SK-N-MC (cell line): ENCODE measurements around the gene TCEAL3.

ENCODE experiments used
- DNase-seq: peaks from one replicate; pipeline ENCODE4 v3.0.0-alpha.2; 2011; ENCODE audit warnings: low read depth, low spot score
- H3K27ac ChIP-seq: fragments of 200-600 bp; sonication (generic); 2 replicates; pipeline ENCODE4 v1.5.1; 2016; ENCODE audit warnings: mixed run types
- H3K36me3 ChIP-seq: fragments of 200-600 bp; sonication (generic); 2 replicates; pipeline ENCODE4 v1.6.1; 2017; ENCODE audit warnings: antibody characterized with exemption, low read length, mixed read lengths; ENCODE audit not compliant: insufficient read depth
- H3K4me3 ChIP-seq: fragments of 200-600 bp; sonication (generic); 2 replicates; pipeline ENCODE4 v1.5.1; 2016
- H3K9ac ChIP-seq: fragments of 200-600 bp; sonication (generic); 2 replicates; pipeline ENCODE4 v1.8.0; 2017; ENCODE audit warnings: mixed run types, mixed read lengths; ENCODE audit not compliant: insufficient read length
- H3K9me3 ChIP-seq: fragments of 200-600 bp; sonication (generic); 2 replicates; pipeline ENCODE4 v1.6.1; 2017; ENCODE audit warnings: low read depth, mild to moderate bottlenecking, antibody characterized with exemption, low read length, moderate library complexity, mixed read lengths
- EZH2 ChIP-seq: fragments of 200-600 bp; sonication (generic); IDR thresholded peaks from one replicate; pipeline ENCODE4 v1.6.1; 2017; ENCODE audit warnings: antibody characterized with exemption
- FOXP2 ChIP-seq: optimal IDR thresholded peaks from 2 replicates; pipeline ENCODE3; 2011; ENCODE audit warnings: mild to moderate bottlenecking, moderate library complexity; ENCODE audit not compliant: insufficient read depth; ENCODE audit errors: extremely low read length, control extremely low read depth
- POLR2AphosphoS5 ChIP-seq: IDR thresholded peaks from 2 replicates; pipeline ENCODE4 v1.6.1; 2012; ENCODE audit warnings: mild to moderate bottlenecking, low read depth, low read length, borderline replicate concordance

TCEAL3 gene

GRCh38 chrX:103614999-103615398, 7.2 kb downstream of the TCEAL3 start:
- Histone ChIP-seq H3K27ac (no peak overlapping the region), H3K9me3 (no peaks in the 10 kb centered on the region), H3K4me3 (no peak overlapping the region), H3K9ac (no peak overlapping the region), H3K36me3 (no peaks in the 10 kb centered on the region)
- no peak for DNase-seq
- no peak for TF ChIP-seq POLR2AphosphoS5
- TF ChIP-seq EZH2 = no peak
- TF ChIP-seq FOXP2 = no peak

- no peak overlapping the region for H3K9ac ChIP-seq
- H3K27ac ChIP-seq = no peak overlapping the region
- H3K9me3 ChIP-seq = no peaks in the 10 kb centered on the region
- TF ChIP-seq FOXP2 (no peak), EZH2 (no peak), POLR2AphosphoS5 (no peak)
- H3K4me3 ChIP-seq = no peak overlapping the region
- no peaks in the 10 kb centered on the region for H3K36me3 ChIP-seq
- no peak for DNase-seq
These were observed 8.1 kb downstream of the TCEAL3 start for GRCh38 chrX:103615781-103616371.

GRCh38 chrX:103616676-103617186, 9.0 kb downstream of the TCEAL3 start:
- DNase-seq = no peak
- Histone ChIP-seq H3K27ac (no peak overlapping the region), H3K9ac (no peak overlapping the region), H3K36me3 (peaks cover 3% of the 10 kb centered on the region; the same call in 1 of the 2 replicates), H3K4me3 (no peak overlapping the region), H3K9me3 (no peaks in the 10 kb centered on the region)
- no peak for TF ChIP-seq FOXP2
- no peak for TF ChIP-seq POLR2AphosphoS5
- no peak for TF ChIP-seq EZH2

- Histone ChIP-seq H3K36me3 (peaks cover 3% of the 10 kb centered on the region; the same call in 1 of the 2 replicates), H3K9ac (no peak overlapping the region), H3K27ac (no peak overlapping the region), H3K9me3 (no peaks in the 10 kb centered on the region), H3K4me3 (no peak overlapping the region)
- TF ChIP-seq POLR2AphosphoS5 = no peak
- TF ChIP-seq FOXP2 = no peak
- TF ChIP-seq EZH2 = no peak
- DNase-seq = no peak
These were observed 16.3 kb downstream of the TCEAL3 start for GRCh38 chrX:103624111-103624510.

- no peaks in the 10 kb centered on the region for H3K36me3 ChIP-seq
- no peak overlapping the region for H3K4me3 ChIP-seq
- no peaks in the 10 kb centered on the region for H3K9me3 ChIP-seq
- no peak overlapping the region for H3K9ac ChIP-seq
- DNase-seq = no peak
- H3K27ac ChIP-seq = no peak overlapping the region
- TF ChIP-seq FOXP2 (no peak), EZH2 (no peak), POLR2AphosphoS5 (no peak)
These were observed 19.1 kb downstream of the TCEAL3 start for GRCh38 chrX:103626855-103627254.

- no peak for DNase-seq
- Histone ChIP-seq H3K36me3 (no peaks in the 10 kb centered on the region), H3K27ac (peak within 1 kb of the TSS; percentile 84), H3K9me3 (no peaks in the 10 kb centered on the region), H3K9ac (peak within 1 kb of the TSS; percentile 78), H3K4me3 (peak within 1 kb of the TSS; percentile 84)
- TF ChIP-seq FOXP2 = no peak
- TF ChIP-seq POLR2AphosphoS5 = peak; percentile 16
These were observed 20.9 kb downstream of the TCEAL3 start, which contains the start of gene TCEAL1 for GRCh38 chrX:103628386-103629317. TSS of gene TCEAL1 (plus strand) at chrX:103628975. CDS start at chrX:103629917, 942 bp downstream.

- peak overlapping the region; percentile 84 for H3K4me3 ChIP-seq
- H3K9me3 ChIP-seq = no peaks in the 10 kb centered on the region
- H3K27ac ChIP-seq = peak overlapping the region; percentile 84
- TF ChIP-seq FOXP2 = no peak
- TF ChIP-seq POLR2AphosphoS5 = peak; percentile 45; the same call in 1 of the 2 replicates
- H3K36me3 ChIP-seq = no peaks in the 10 kb centered on the region
- H3K9ac ChIP-seq = peak overlapping the region; percentile 78
- DNase-seq = no peak
These were observed 21.8 kb downstream of the TCEAL3 start for GRCh38 chrX:103629318-103630170.
